ENCODE data around the gene DGLUCY. TPM values are rescaled to one million over a fixed set of nuclear protein-coding genes. Genes with fewer than 3 reads are reported as not detected.

Gene DGLUCY
- total RNA-seq, 1 experiment from 2014 or later: 67.0 TPM

DNA sequence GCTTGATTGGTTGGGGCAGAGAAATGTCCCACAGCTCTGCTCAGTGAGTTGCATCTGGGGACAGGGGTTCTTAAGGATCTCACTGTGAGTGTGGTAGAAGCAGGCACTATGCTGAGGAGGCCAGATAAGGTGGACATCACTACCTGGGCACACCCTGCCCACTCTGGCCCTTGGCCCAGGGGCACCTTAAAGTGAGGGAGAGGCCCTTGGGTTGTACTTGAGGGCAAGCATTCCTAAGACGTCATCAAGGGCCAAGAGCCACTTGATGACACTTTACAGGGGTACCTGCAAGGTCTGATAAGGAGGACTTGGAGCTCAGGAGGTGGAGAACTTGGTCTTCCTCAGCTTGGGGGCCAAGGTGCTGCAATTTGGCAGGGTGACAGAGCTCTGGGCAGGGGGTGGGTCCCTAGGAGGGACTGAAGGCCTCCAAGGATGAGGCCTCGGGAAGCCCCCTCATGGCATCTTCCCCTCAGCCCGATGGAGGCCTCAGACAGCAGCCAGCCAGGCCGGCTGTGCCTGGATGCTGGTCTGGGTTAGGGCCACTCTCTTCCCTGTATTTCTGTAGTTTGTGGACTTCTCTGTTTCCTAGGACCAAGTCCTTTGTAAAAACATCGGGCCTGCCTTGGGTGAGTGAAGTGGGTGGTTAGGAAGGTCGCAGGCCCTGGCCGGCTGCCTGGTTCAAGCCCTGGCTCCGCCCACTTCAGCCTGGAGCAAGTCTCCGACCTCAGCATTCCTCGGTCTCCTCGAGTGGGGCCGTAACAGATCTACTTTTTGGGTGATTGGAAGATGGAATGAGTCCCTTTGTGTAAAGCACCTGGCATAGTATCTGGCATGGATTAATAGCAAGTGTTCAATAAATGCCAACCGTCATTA, 105.9 kb downstream of the DGLUCY start (continued):
- TF ChIP-seq, protein P1, sequence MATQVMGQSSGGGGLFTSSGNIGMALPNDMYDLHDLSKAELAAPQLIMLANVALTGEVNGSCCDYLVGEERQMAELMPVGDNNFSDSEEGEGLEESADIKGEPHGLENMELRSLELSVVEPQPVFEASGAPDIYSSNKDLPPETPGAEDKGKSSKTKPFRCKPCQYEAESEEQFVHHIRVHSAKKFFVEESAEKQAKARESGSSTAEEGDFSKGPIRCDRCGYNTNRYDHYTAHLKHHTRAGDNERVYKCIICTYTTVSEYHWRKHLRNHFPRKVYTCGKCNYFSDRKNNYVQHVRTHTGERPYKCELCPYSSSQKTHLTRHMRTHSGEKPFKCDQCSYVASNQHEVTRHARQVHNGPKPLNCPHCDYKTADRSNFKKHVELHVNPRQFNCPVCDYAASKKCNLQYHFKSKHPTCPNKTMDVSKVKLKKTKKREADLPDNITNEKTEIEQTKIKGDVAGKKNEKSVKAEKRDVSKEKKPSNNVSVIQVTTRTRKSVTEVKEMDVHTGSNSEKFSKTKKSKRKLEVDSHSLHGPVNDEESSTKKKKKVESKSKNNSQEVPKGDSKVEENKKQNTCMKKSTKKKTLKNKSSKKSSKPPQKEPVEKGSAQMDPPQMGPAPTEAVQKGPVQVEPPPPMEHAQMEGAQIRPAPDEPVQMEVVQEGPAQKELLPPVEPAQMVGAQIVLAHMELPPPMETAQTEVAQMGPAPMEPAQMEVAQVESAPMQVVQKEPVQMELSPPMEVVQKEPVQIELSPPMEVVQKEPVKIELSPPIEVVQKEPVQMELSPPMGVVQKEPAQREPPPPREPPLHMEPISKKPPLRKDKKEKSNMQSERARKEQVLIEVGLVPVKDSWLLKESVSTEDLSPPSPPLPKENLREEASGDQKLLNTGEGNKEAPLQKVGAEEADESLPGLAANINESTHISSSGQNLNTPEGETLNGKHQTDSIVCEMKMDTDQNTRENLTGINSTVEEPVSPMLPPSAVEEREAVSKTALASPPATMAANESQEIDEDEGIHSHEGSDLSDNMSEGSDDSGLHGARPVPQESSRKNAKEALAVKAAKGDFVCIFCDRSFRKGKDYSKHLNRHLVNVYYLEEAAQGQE (IDR thresholded peaks at IDR 0.05; ENCODE audit: low read depth): no peak
- no peak for TF ChIP-seq POLR2AphosphoS5 (IDR thresholded peaks at IDR 0.05; ENCODE audit: low read depth, low read length)
- TF ChIP-seq, protein P2, sequence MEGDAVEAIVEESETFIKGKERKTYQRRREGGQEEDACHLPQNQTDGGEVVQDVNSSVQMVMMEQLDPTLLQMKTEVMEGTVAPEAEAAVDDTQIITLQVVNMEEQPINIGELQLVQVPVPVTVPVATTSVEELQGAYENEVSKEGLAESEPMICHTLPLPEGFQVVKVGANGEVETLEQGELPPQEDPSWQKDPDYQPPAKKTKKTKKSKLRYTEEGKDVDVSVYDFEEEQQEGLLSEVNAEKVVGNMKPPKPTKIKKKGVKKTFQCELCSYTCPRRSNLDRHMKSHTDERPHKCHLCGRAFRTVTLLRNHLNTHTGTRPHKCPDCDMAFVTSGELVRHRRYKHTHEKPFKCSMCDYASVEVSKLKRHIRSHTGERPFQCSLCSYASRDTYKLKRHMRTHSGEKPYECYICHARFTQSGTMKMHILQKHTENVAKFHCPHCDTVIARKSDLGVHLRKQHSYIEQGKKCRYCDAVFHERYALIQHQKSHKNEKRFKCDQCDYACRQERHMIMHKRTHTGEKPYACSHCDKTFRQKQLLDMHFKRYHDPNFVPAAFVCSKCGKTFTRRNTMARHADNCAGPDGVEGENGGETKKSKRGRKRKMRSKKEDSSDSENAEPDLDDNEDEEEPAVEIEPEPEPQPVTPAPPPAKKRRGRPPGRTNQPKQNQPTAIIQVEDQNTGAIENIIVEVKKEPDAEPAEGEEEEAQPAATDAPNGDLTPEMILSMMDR (IDR thresholded peaks at IDR 0.05 in 2 of 3, conservative IDR thresholded peaks at IDR 0.05 in 1 of 3; ENCODE audit: borderline replicate concordance in 1 of 3, insufficient read depth in 1 of 3, low read depth in 2 of 3, low read length in 2 of 3): no peak

DNA sequence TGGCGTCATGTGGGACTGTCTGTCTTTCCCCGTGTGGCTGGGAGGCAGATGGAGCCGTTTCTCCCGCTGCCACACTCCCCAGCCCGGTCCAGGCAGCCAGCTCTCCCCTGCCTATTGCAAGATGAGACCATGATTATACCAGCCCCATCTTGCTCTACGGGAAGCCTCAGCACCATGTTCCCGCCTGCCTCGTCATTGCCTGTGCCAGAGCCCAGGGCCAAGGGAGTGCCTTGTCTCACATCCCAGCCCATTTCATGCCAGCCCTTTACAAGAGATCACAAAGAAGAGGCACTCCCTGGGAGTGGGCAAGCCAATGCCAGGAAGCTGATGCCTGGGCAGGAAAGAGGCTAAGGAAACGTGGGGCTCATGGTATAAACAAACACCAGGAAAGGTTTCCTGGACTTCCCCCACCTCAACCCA, 106.7 kb downstream of the DGLUCY start:
- H3K36me3 ChIP-seq (ENCODE audit: control insufficient read depth in 1 of 2, insufficient read depth in 2 of 2, low read length in 2 of 2): peaks cover 3 to 4% of the 10 kb centered on the region in 2 experiments; a peak in 3 of 4 replicates
- H3K9ac ChIP-seq (ENCODE audit: low read length): no peak overlapping the region
- peaks cover 0 to 15% of the 10 kb centered on the region in 2 experiments; a peak in 1 of 4 replicates for H3K4me1 ChIP-seq (ENCODE audit: control insufficient read depth in 1 of 2, insufficient read depth in 2 of 2, low read length in 2 of 2)
- ChIA-PET POLR2A (no interaction called here), RAD21 (ENCODE audit: low non-redundant PET in 1 of 2, low total read pairs in 2 of 2, uncharacterized antibody in 2 of 2, unreplicated experiment in 2 of 2) (interaction anchor here in 1 of 2 experiments (0.6 kb wide), 1 partner anchor 335 kb away, joined by 3 read pairs; no protein-coding TSS in a partner anchor), CTCF (no interaction called here)
- H3K4me2 ChIP-seq (ENCODE audit: low read length): no peak overlapping the region
- no peak for DNase-seq (ENCODE audit: low read depth, low spot score)
- H3K9me2 ChIP-seq (ENCODE audit: insufficient read depth): no peaks in the 10 kb centered on the region
- H3K9me3 ChIP-seq (ENCODE audit: control insufficient read depth in 1 of 2, insufficient read depth in 1 of 2, low read depth in 1 of 2, low read length in 2 of 2): no peaks in the 10 kb centered on the region
- H3K79me2 ChIP-seq (ENCODE audit: insufficient read depth, low read length): no peaks in the 10 kb centered on the region
- no TSS peak for BruUV-seq (replicated peaks)
- no peak overlapping the region for H3K27ac ChIP-seq (ENCODE audit: low read depth, low read length)
- no peaks in the 10 kb centered on the region for H4K20me1 ChIP-seq (ENCODE audit: insufficient read depth)
- no peaks in the 10 kb centered on the region for H3K27me3 ChIP-seq (ENCODE audit: insufficient read depth, low read length)
- H3K4me3 ChIP-seq (replicated peaks in 1 of 2; ENCODE audit: low read depth in 1 of 2, low read length in 2 of 2): no peak overlapping the region
- intact Hi-C loops (cut with micrococcal nuclease): no loop called here
- H2AFZ ChIP-seq (ENCODE audit: low read depth, low read length, poor library complexity, severe bottlenecking): no peak overlapping the region
- ATAC-seq: no peak
- no peak for TF ChIP-seq EGR1 (IDR thresholded peaks at IDR 0.05; ENCODE audit: low read depth)
- TF ChIP-seq POLR2AphosphoS5 (IDR thresholded peaks at IDR 0.05; ENCODE audit: low read depth, low read length): no peak
- no peak for TF ChIP-seq YY1 (IDR thresholded peaks at IDR 0.05; ENCODE audit: extremely low read depth, insufficient replicate concordance, low read depth, low read length)
- no peak for TF ChIP-seq JUND (IDR thresholded peaks at IDR 0.05)
- no peak for TF ChIP-seq EZH2 (IDR thresholded peaks at IDR 0.05)
- TF ChIP-seq, protein P3, sequence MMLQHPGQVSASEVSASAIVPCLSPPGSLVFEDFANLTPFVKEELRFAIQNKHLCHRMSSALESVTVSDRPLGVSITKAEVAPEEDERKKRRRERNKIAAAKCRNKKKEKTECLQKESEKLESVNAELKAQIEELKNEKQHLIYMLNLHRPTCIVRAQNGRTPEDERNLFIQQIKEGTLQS (IDR thresholded peaks at IDR 0.05): no peak
- no peak for TF ChIP-seq TCF7L2 (IDR thresholded peaks at IDR 0.05; ENCODE audit: borderline replicate concordance, extremely low read depth, insufficient read depth, insufficient read length)
- no peak for TF ChIP-seq ELF1 (IDR thresholded peaks at IDR 0.05; ENCODE audit: borderline replicate concordance, low read depth)
- TF ChIP-seq, protein P1 (IDR thresholded peaks at IDR 0.05; ENCODE audit: low read depth): no peak
- no peak for TF ChIP-seq POLR2A (IDR thresholded peaks at IDR 0.05; ENCODE audit: borderline replicate concordance, extremely low read depth, insufficient read depth, insufficient read length)
